WTC11 (cell line): ENCODE results near the gene MSI2. TPM values are rescaled to one million over a fixed set of nuclear protein-coding genes. Genes with fewer than 3 reads are reported as not detected.
"Not testable (repeated sequence)": the region's sequence is repeated elsewhere in the genome, so short reads cannot be mapped to it uniquely, and the experiment has no call there.

ENCODE experiments used
- ATAC-seq: fragments of 200-7000 bp; cut with Tn5 transposase; 2 replicates; pipeline ENCODE4 v1.10.0; 2021; ENCODE audit warnings: mild to moderate bottlenecking, moderate library complexity
- CTCF ChIA-PET: fragments of 300-600 bp; sonication (Branson Sonifier 250); formaldehyde crosslinking; loops from one replicate; lab custom pipeline; 2021; ENCODE audit warnings: antibody characterized with exemption; lab: Charles Lee
- POLR2A ChIA-PET: fragments of 350-600 bp; sonication (Branson Sonifier 250); formaldehyde crosslinking; loops from one replicate; lab custom pipeline; 2021; ENCODE audit warnings: antibody characterized with exemption; lab: Charles Lee
- DNase-seq: peaks from one replicate; pipeline ENCODE4 v3.0.0; 2021; ENCODE audit warnings: low spot score
- H3K27ac Mint-ChIP-seq: 2 replicates; pipeline ENCODE4 v1.8.0; 2021; ENCODE audit warnings: mixed read lengths
- H3K27me3 Mint-ChIP-seq: 2 replicates; pipeline ENCODE4 v1.8.0; 2021; ENCODE audit warnings: low read depth, mild to moderate bottlenecking, moderate library complexity, mixed read lengths
- H3K36me3 Mint-ChIP-seq: 2 replicates; pipeline ENCODE4 v1.8.0; 2021; ENCODE audit warnings: mixed read lengths
- H3K4me1 Mint-ChIP-seq: 2 replicates; pipeline ENCODE4 v1.8.0; 2022; ENCODE audit warnings: mixed read lengths
- H3K4me3 Mint-ChIP-seq: 2 replicates; pipeline ENCODE4 v1.8.0; 2021; ENCODE audit warnings: mild to moderate bottlenecking, moderate library complexity, mixed read lengths
- H3K9me3 Mint-ChIP-seq: 2 replicates; pipeline ENCODE4 v1.8.0; 2021; ENCODE audit warnings: mixed read lengths
- ATF1 ChIP-seq: sonication (generic); formaldehyde crosslinking; IDR thresholded peaks from 2 replicates; pipeline ENCODE4 v1.8.1; 2023; ENCODE audit warnings: mild to moderate bottlenecking, moderate library complexity, missing genetic modification reagents
- ESRRA ChIP-seq: sonication (generic); formaldehyde crosslinking; IDR thresholded peaks from 2 replicates; pipeline ENCODE4 v1.8.1; 2022; ENCODE audit warnings: mild to moderate bottlenecking, missing genetic modification reagents, borderline replicate concordance
- FOXP1 ChIP-seq: sonication (generic); formaldehyde crosslinking; IDR thresholded peaks from 2 replicates; pipeline ENCODE4 v1.8.0; 2022; ENCODE audit warnings: missing genetic modification reagents, mild to moderate bottlenecking, moderate library complexity, borderline replicate concordance
- JAZF1 ChIP-seq: fragments of 250-450 bp; sonication (Bioruptor Pico); IDR thresholded peaks from 2 replicates; pipeline ENCODE4 v1.9.0; 2021; ENCODE audit warnings: moderate library complexity, mild to moderate bottlenecking, inconsistent platforms
- JUN ChIP-seq: sonication (generic); formaldehyde crosslinking; IDR thresholded peaks from 2 replicates; pipeline ENCODE4 v1.8.0; 2023; ENCODE audit warnings: mild to moderate bottlenecking, missing genetic modification reagents
- KAT7 ChIP-seq: sonication (generic); formaldehyde crosslinking; IDR thresholded peaks from 2 replicates; pipeline ENCODE4 v1.8.1; 2023; ENCODE audit warnings: missing genetic modification reagents, mild to moderate bottlenecking, borderline replicate concordance
- MLX ChIP-seq: sonication (generic); formaldehyde crosslinking; IDR thresholded peaks from 2 replicates; pipeline ENCODE4 v1.8.1; 2023; ENCODE audit warnings: mild to moderate bottlenecking, missing genetic modification reagents, moderate library complexity
- MXD4 ChIP-seq: fragments of 250-450 bp; sonication (Bioruptor Pico); IDR thresholded peaks from 2 replicates; pipeline ENCODE4 v1.8.0; 2021; ENCODE audit warnings: mild to moderate bottlenecking, moderate library complexity, borderline replicate concordance
- MYBL2 ChIP-seq: sonication (generic); formaldehyde crosslinking; IDR thresholded peaks from 2 replicates; pipeline ENCODE4 v1.8.1; 2023; ENCODE audit warnings: mild to moderate bottlenecking, moderate library complexity, missing genetic modification reagents
- NFATC4 ChIP-seq: fragments of 250-450 bp; sonication (Bioruptor Pico); IDR thresholded peaks from 2 replicates; pipeline ENCODE4 v1.9.0; 2021; ENCODE audit warnings: mild to moderate bottlenecking
- OVOL2 ChIP-seq: fragments of 250-450 bp; sonication (Bioruptor Pico); IDR thresholded peaks from 2 replicates; pipeline ENCODE4 v1.9.0; 2021; ENCODE audit warnings: mild to moderate bottlenecking, borderline replicate concordance
- RELA ChIP-seq: sonication (generic); formaldehyde crosslinking; IDR thresholded peaks from 2 replicates; pipeline ENCODE4 v1.8.1; 2022; ENCODE audit warnings: missing genetic modification reagents, mild to moderate bottlenecking, borderline replicate concordance
- RORB ChIP-seq: fragments of 250-450 bp; sonication (Bioruptor Pico); IDR thresholded peaks from 2 replicates; pipeline ENCODE4 v1.9.0; 2021; ENCODE audit warnings: mild to moderate bottlenecking
- total RNA-seq: library from RNA; stranded (reverse); gene quantifications from 3 replicates; pipeline ENCODE4 v1.2.3, GENCODE V29; 2021
- TF ChIP-seq, protein P1 (sequence below): fragments of 250-450 bp; sonication (Bioruptor Pico); IDR thresholded peaks from 2 replicates; pipeline ENCODE4 v1.9.0; 2021; ENCODE audit warnings: mild to moderate bottlenecking, borderline replicate concordance
- TF ChIP-seq, protein P2 (sequence below): fragments of 250-450 bp; sonication (Bioruptor Pico); IDR thresholded peaks from 2 replicates; pipeline ENCODE4 v1.9.0; 2021; ENCODE audit warnings: moderate library complexity, mild to moderate bottlenecking, inconsistent platforms, borderline replicate concordance
- TF ChIP-seq, protein P3 (sequence below): fragments of 200-600 bp; IDR thresholded peaks from 2 replicates; pipeline ENCODE4 v1.8.0; 2022; ENCODE audit warnings: antibody characterized with exemption

Gene MSI2
- total RNA-seq, 1 experiment from 2014 or later = 82.1 TPM

GRCh38 chr17:57299176-57299575 lies 42.9 kb downstream of the MSI2 start (continued):
- TF ChIP-seq, protein P1, sequence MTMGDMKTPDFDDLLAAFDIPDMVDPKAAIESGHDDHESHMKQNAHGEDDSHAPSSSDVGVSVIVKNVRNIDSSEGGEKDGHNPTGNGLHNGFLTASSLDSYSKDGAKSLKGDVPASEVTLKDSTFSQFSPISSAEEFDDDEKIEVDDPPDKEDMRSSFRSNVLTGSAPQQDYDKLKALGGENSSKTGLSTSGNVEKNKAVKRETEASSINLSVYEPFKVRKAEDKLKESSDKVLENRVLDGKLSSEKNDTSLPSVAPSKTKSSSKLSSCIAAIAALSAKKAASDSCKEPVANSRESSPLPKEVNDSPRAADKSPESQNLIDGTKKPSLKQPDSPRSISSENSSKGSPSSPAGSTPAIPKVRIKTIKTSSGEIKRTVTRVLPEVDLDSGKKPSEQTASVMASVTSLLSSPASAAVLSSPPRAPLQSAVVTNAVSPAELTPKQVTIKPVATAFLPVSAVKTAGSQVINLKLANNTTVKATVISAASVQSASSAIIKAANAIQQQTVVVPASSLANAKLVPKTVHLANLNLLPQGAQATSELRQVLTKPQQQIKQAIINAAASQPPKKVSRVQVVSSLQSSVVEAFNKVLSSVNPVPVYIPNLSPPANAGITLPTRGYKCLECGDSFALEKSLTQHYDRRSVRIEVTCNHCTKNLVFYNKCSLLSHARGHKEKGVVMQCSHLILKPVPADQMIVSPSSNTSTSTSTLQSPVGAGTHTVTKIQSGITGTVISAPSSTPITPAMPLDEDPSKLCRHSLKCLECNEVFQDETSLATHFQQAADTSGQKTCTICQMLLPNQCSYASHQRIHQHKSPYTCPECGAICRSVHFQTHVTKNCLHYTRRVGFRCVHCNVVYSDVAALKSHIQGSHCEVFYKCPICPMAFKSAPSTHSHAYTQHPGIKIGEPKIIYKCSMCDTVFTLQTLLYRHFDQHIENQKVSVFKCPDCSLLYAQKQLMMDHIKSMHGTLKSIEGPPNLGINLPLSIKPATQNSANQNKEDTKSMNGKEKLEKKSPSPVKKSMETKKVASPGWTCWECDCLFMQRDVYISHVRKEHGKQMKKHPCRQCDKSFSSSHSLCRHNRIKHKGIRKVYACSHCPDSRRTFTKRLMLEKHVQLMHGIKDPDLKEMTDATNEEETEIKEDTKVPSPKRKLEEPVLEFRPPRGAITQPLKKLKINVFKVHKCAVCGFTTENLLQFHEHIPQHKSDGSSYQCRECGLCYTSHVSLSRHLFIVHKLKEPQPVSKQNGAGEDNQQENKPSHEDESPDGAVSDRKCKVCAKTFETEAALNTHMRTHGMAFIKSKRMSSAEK (CRISPR knock-in tag) = no peak
- TF ChIP-seq ATF1 (CRISPR knock-in tag) (no peak), KAT7 (no peak), MYBL2 (no peak)
- TF ChIP-seq, all 79 proteins: peak for 0

GRCh38 chr17:57300592-57300991 lies 44.3 kb downstream of the MSI2 start:
- CTCF ChIA-PET, POLR2A ChIA-PET: not testable (repeated sequence)
- H3K4me1 Mint-ChIP-seq = peaks cover 20% of the 10 kb centered on the region

GRCh38 chr17:57302690-57303465 lies 46.6 kb downstream of the MSI2 start:
- H3K4me1 Mint-ChIP-seq = peaks cover 20% of the 10 kb centered on the region
- POLR2A ChIA-PET = no interaction called here
- TF ChIP-seq, protein P2, sequence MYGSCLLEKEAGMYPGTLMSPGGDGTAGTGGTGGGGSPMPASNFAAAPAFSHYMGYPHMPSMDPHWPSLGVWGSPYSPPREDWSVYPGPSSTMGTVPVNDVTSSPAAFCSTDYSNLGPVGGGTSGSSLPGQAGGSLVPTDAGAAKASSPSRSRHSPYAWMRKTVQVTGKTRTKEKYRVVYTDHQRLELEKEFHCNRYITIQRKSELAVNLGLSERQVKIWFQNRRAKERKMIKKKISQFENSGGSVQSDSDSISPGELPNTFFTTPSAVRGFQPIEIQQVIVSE (CRISPR knock-in tag) = no peak
- no peak for TF ChIP-seq JUN (CRISPR knock-in tag)
- TF ChIP-seq RELA (CRISPR knock-in tag) = no peak
- TF ChIP-seq NFATC4 = no peak
- TF ChIP-seq MLX (CRISPR knock-in tag) = no peak
- no peak for TF ChIP-seq ESRRA (CRISPR knock-in tag)
- no peak for TF ChIP-seq MXD4
- no peak for TF ChIP-seq RORB (CRISPR knock-in tag)
- TF ChIP-seq, all 79 proteins: peak for 0
- H3K27me3 Mint-ChIP-seq = no peaks in the 10 kb centered on the region
- H3K4me3 Mint-ChIP-seq = no peak overlapping the region
- no peak for DNase-seq
- H3K27ac Mint-ChIP-seq = peak overlapping the region; percentile 36; the same call in 1 of the 2 replicates
- CTCF ChIA-PET = no interaction called here
- peaks cover 16% of the 10 kb centered on the region for H3K9me3 Mint-ChIP-seq
- no peak for ATAC-seq
- peaks cover 36% of the 10 kb centered on the region for H3K36me3 Mint-ChIP-seq

More at GRCh38 chr17:57300592-57300991, 44.3 kb downstream of the MSI2 start:
- peak overlapping the region; percentile 26; the same call in 1 of the 2 replicates for H3K27ac Mint-ChIP-seq
- DNase-seq, H3K4me3 Mint-ChIP-seq, ATAC-seq, H3K27me3 Mint-ChIP-seq: not testable (repeated sequence)
- H3K9me3 Mint-ChIP-seq = peaks cover 22% of the 10 kb centered on the region
- peaks cover 49% of the 10 kb centered on the region for H3K36me3 Mint-ChIP-seq

GRCh38 chr17:57305144-57305728 lies 48.9 kb downstream of the MSI2 start:
- no peaks in the 10 kb centered on the region for H3K27me3 Mint-ChIP-seq
- no peak for DNase-seq
- peaks cover 34% of the 10 kb centered on the region for H3K4me1 Mint-ChIP-seq
- TF ChIP-seq KAT7 = no peak
- no peak for TF ChIP-seq FOXP1 (CRISPR knock-in tag)
- TF ChIP-seq, protein P3, sequence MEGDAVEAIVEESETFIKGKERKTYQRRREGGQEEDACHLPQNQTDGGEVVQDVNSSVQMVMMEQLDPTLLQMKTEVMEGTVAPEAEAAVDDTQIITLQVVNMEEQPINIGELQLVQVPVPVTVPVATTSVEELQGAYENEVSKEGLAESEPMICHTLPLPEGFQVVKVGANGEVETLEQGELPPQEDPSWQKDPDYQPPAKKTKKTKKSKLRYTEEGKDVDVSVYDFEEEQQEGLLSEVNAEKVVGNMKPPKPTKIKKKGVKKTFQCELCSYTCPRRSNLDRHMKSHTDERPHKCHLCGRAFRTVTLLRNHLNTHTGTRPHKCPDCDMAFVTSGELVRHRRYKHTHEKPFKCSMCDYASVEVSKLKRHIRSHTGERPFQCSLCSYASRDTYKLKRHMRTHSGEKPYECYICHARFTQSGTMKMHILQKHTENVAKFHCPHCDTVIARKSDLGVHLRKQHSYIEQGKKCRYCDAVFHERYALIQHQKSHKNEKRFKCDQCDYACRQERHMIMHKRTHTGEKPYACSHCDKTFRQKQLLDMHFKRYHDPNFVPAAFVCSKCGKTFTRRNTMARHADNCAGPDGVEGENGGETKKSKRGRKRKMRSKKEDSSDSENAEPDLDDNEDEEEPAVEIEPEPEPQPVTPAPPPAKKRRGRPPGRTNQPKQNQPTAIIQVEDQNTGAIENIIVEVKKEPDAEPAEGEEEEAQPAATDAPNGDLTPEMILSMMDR = no peak
- no peak for TF ChIP-seq OVOL2 (CRISPR knock-in tag)
- TF ChIP-seq JAZF1 (CRISPR knock-in tag) = no peak
- CTCF ChIA-PET = interaction anchor here (1.6 kb wide), 1 partner anchor 62 kb away, joined by 8 read pairs; no protein-coding TSS in a partner anchor
- H3K9me3 Mint-ChIP-seq = no peaks in the 10 kb centered on the region
- H3K27ac Mint-ChIP-seq = peak overlapping the region; percentile 73
- peaks cover 17% of the 10 kb centered on the region for H3K36me3 Mint-ChIP-seq
- POLR2A ChIA-PET = no interaction called here
- no peak for ATAC-seq
- H3K4me3 Mint-ChIP-seq = no peak overlapping the region
